SU-DHL-6 (cell line): ENCODE data around the gene POC1B.

Experiments used
- H2AFZ ChIP-seq: fragments of 200-600 bp; sonication (generic); 2 replicates; pipeline ENCODE4 v1.6.1; 2014; ENCODE audit warnings: low read depth, mild to moderate bottlenecking, moderate library complexity, mixed read lengths, antibody characterized with exemption, low read length; ENCODE audit not compliant: severe bottlenecking
- H3F3A ChIP-seq: fragments of 200-600 bp; shearing (Covaris generic); 2 replicates; pipeline ENCODE4 v1.6.0; 2016; ENCODE audit warnings: antibody characterized with exemption, mild to moderate bottlenecking; ENCODE audit not compliant: insufficient read depth
- H3K27ac ChIP-seq: fragments of 200-600 bp; sonication (generic); 2 replicates; pipeline ENCODE4 v1.5.1; 2016; ENCODE audit warnings: low read depth, mild to moderate bottlenecking, low read length, moderate library complexity, mixed read lengths
- H3K27me3 ChIP-seq: fragments of 200-600 bp; sonication (generic), shearing (Covaris generic); 2 replicates; pipeline ENCODE4 v1.6.0; 2014; ENCODE audit warnings: mild to moderate bottlenecking, low read length
- H3K36me3 ChIP-seq: fragments of 200-600 bp; sonication (generic); 2 replicates; pipeline ENCODE4 v1.6.1; 2014; ENCODE audit warnings: mild to moderate bottlenecking, low read length, mixed read lengths
- H3K4me2 ChIP-seq: fragments of 300-600, 200-600 bp; shearing (Covaris generic), sonication (generic); 2 replicates; pipeline ENCODE4 v1.6.0; 2014; ENCODE audit warnings: low read length, low read depth, mild to moderate bottlenecking; ENCODE audit not compliant: poor library complexity, severe bottlenecking
- H3K4me3 ChIP-seq: fragments of 200-600 bp; sonication (generic); 2 replicates; pipeline ENCODE4 v1.5.1; 2014; ENCODE audit warnings: antibody characterized with exemption, low read length, mild to moderate bottlenecking, mixed read lengths; ENCODE audit not compliant: insufficient read depth, poor library complexity, severe bottlenecking
- H3K79me2 ChIP-seq: fragments of 200-600 bp; sonication (generic); 2 replicates; pipeline ENCODE4 v1.6.1; 2014; ENCODE audit warnings: mild to moderate bottlenecking, low read length, moderate library complexity; ENCODE audit not compliant: insufficient read depth
- H3K9ac ChIP-seq: fragments of 200-600 bp; sonication (generic); 2 replicates; pipeline ENCODE4 v1.7.0; 2014; ENCODE audit warnings: mild to moderate bottlenecking, low read length
- H3K9me2 ChIP-seq: fragments of 200-600 bp; sonication (generic); replicated peaks from 2 replicates; pipeline ENCODE4 v1.6.1; 2014; ENCODE audit warnings: low read length; ENCODE audit not compliant: insufficient read depth
- H3K9me3 ChIP-seq: fragments of 200-600 bp; sonication (generic); 2 replicates; pipeline ENCODE4 v1.6.1; 2014; ENCODE audit warnings: low read length, mixed read lengths; ENCODE audit not compliant: insufficient read depth
- H4K20me1 ChIP-seq: fragments of 200-600 bp; sonication (generic); 2 replicates; pipeline ENCODE4 v1.6.1; 2014; ENCODE audit warnings: low read depth, mild to moderate bottlenecking, antibody characterized with exemption, low read length, moderate library complexity, mixed read lengths
- CTCF ChIP-seq: fragments of 200-600 bp; sonication (generic); IDR thresholded peaks from one replicate; pipeline ENCODE4 v1.5.1; 2017; ENCODE audit warnings: antibody characterized with exemption, mild to moderate bottlenecking, low read length, moderate library complexity; ENCODE audit not compliant: insufficient read depth, poor library complexity, severe bottlenecking
- EZH2phosphoT487 ChIP-seq: fragments of 200-600 bp; sonication (generic), shearing (Covaris generic); conservative IDR thresholded peaks from 2 replicates; pipeline ENCODE4 v1.6.1; 2018; ENCODE audit warnings: mild to moderate bottlenecking, antibody characterized with exemption, low read length, moderate library complexity, mixed read lengths

POC1B gene

GRCh38 chr12:89400415-89400814, 125.4 kb downstream of the POC1B start:
- Histone ChIP-seq H2AFZ (no peak overlapping the region), H3K9ac (no peak overlapping the region), H3K9me3 (no peaks in the 10 kb centered on the region), H3K27me3 (no peaks in the 10 kb centered on the region), H3F3A (no peaks in the 10 kb centered on the region), H3K79me2 (no peaks in the 10 kb centered on the region), H3K36me3 (no peaks in the 10 kb centered on the region), H3K4me3 (no peak overlapping the region), H3K9me2 (no peaks in the 10 kb centered on the region), H3K4me2 (no peak overlapping the region), H4K20me1 (no peaks in the 10 kb centered on the region), H3K27ac (no peak overlapping the region)
- TF ChIP-seq EZH2phosphoT487 = no peak
- TF ChIP-seq CTCF = no peak

- Histone ChIP-seq H3K36me3 (no peaks in the 10 kb centered on the region), H3K27ac (no peak overlapping the region), H3K79me2 (no peaks in the 10 kb centered on the region), H3K9me3 (no peaks in the 10 kb centered on the region), H3K27me3 (no peaks in the 10 kb centered on the region), H3K4me2 (no peak overlapping the region), H3K9ac (no peak overlapping the region), H3K4me3 (no peak overlapping the region), H3K9me2 (no peaks in the 10 kb centered on the region), H4K20me1 (no peaks in the 10 kb centered on the region), H2AFZ (no peak overlapping the region), H3F3A (no peaks in the 10 kb centered on the region)
- TF ChIP-seq CTCF (no peak), EZH2phosphoT487 (no peak)
These were observed 130.1 kb downstream of the POC1B start for GRCh38 chr12:89395712-89396111.

- H4K20me1 ChIP-seq = no peaks in the 10 kb centered on the region
- TF ChIP-seq EZH2phosphoT487 = no peak
- TF ChIP-seq CTCF = no peak
- no peak overlapping the region for H3K27ac ChIP-seq
- H3K9me2 ChIP-seq = no peaks in the 10 kb centered on the region
- H3K36me3 ChIP-seq = no peaks in the 10 kb centered on the region
- no peak overlapping the region for H3K4me2 ChIP-seq
- H3K9ac ChIP-seq = no peak overlapping the region
- no peaks in the 10 kb centered on the region for H3K9me3 ChIP-seq
- no peak overlapping the region for H3K4me3 ChIP-seq
- no peaks in the 10 kb centered on the region for H3F3A ChIP-seq
- H3K27me3 ChIP-seq = no peaks in the 10 kb centered on the region
- no peak overlapping the region for H2AFZ ChIP-seq
- H3K79me2 ChIP-seq = no peaks in the 10 kb centered on the region
These were observed 132.2 kb downstream of the POC1B start for GRCh38 chr12:89393551-89394121.
